HG02623 (cell line): Measurements from ENCODE around the gene RAG1.

Experiments used
- ATAC-seq: cut with Tn5 transposase; IDR thresholded peaks from one replicate; pipeline ENCODE4 v1.9.1; 2021; ENCODE audit warnings: moderate library complexity; ENCODE audit not compliant: unreplicated experiment

Gene RAG1

DNA sequence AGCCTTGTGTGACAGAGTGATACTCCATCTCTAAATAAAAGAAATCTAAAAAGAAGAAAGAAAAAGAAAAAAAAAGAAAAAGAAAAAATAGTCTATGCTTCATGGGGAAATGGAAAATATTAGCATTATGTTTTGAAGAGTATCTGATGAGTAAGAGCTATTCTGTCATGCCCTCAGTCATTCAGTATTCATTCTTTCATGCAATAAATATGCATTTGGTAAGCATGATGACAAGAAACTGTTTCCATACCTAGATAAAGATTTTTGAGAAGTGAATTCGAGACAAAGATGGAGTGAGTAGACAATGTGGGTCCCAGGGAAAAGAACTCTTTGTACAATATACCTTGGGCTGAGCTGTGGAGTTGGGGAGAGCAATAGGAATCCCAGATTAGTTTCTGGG is 20.3 kb downstream of the RAG1 start:
- no peak for ATAC-seq

DNA sequence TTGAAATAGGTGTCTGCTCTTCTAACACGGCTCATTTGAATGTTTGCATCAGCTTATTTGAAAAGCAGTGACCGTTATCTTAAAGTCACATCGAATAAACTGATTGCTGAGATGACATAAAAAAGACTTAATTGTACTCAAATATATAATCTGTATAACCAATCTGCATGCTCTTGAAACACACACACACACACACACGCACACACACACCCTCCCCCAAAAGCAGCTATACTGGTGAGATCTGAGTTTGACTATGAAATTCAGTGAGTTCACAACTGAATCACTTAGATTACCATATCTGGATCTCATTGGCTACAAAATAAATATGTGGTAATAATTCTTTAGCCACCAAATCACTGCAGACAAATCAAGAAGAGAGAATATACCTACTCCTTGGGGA is 22.7 kb downstream of the RAG1 start:
- no peak for ATAC-seq

DNA sequence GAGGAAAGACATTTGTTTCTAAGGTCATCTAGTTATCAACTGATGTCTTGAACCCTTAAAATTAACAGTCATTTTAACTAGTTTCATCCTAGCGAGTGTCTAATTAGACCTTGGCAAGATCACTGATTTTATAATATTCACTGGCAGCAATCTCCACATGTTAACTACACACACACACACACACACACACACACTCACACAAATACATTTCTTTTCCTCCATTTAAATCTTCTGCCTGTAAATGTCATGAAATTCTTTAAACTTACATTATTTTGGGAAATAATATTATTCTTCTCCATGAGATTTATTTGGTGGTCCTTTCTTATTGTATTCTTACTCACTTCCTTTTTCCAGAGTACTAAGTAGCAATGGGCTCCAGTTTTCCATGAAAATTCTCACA is 23.6 kb downstream of the RAG1 start:
- ATAC-seq, result no peak

DNA sequence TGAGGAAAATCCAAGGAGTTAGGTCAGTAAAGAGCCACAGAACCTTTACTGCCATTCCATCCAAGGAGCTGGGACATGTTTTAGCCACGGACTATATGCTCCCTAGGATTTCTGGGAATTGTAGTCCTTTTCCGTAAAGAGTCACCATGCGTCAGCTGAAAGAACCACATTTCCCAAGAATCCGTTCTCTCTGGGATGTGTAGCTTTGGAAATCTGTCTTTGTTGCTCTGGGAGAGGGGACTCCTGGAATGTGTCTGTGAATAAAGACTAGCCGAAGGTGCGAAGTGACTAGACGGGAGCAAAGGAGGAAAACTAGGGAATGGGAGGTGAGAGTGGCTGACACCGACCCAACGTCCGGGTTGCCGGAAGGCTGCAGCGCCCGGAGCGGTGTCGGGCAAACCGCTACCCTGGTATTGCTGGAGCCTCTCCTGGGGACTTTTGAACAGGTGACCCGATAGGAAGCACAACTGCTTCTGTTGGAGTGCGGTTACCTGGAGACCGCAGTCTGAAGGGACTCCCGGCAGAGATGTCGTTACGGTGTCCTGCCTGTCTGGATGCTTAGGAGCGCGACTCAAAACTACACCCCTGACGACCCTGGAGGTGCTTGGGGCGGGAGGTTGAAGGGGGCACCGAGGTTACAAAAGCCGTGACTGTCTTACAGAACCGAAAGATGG is 26.6 kb downstream of the RAG1 start, which contains the start of gene IFTAP:
IFTAP (plus strand) TSS at position 187 of the 674 bp plus-strand sequence. CDS start 15,602 bp downstream, outside the sequence.
- peak; percentile 86 for ATAC-seq

GRCh38 chr11:36596880-36597279 is 29.1 kb downstream of the RAG1 start:
- no peak for ATAC-seq

- ATAC-seq, result no peak
Observed at GRCh38 chr11:36598051-36598450, 30.2 kb downstream of the RAG1 start, which contains the start of gene RAG2. Gene RAG2 (minus strand): TSS chr11:36598236. CDS start chr11:36594168, 4,068 bp downstream.

DNA sequence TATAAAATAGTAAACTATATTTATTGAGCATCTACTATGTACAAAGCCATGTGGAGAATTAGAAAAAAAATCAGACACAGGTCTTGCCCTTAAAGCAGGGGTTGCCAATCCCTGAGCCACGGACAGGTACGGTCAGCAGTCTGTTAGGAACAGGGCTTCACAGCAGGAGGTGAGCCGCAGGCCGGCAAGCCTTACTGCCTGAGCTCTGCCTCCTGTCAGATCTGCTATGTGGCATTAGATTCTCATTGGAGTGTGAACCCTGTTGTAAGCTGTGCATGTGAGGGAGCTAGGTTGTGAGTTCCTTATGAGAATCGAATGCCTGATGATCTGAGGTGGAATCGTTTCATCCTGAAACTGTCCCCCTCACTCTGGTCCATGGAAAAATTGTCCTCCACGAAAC is 32.4 kb downstream of the RAG1 start:
- ATAC-seq, result no peak

GRCh38 chr11:36601155-36601554 is 33.3 kb downstream of the RAG1 start:
- no peak for ATAC-seq

DNA sequence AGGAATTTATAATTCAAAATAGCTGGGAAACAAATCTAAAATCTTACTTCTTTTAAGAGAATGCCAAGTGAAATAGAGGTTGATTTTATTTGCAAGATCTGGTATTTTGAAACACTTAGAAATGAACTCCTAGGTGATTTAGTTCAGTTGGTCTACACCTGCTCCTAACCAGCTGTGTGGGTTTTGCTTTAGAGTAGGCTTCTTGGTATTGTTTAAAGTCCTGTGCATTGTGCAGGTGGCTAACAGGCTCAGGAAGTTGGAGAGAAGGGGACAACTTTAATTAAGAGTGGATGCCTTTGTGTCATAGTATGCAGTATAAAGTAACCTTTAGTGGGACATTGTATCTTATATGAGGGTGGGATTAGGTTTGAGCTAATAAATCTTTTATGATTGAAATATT is 34.3 kb downstream of the RAG1 start:
- no peak for ATAC-seq

- no peak for ATAC-seq
Observed at GRCh38 chr11:36605221-36606216, 37.7 kb downstream of the RAG1 start.

GRCh38 chr11:36608491-36609199 is 40.8 kb downstream of the RAG1 start:
- no peak for ATAC-seq

DNA sequence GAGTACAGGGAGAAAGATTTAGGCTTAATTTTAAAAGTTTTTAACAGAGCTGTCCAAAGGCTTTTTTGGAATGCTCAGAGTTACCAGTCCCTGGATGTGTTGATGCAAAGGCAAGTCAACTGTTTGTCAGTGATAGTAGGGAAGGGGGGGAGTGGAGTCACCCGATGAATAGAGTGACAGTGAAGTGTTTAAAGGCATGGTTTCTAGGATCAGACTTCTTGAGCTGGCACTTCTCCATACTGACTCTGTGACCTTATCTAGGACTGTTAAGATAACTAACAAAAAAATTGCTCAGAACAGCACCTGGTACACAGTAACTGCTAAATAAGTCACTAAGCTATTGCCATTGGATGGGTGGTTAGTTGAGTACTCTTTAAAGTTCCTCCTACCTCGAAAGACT is 41.6 kb downstream of the RAG1 start:
- no peak for ATAC-seq

GRCh38 chr11:36615826-36616225 is 48.0 kb downstream of the RAG1 start:
- no peak for ATAC-seq

GRCh38 chr11:36617543-36618362 is 49.9 kb downstream of the RAG1 start:
- ATAC-seq, result no peak

GRCh38 chr11:36618363-36619047 is 50.7 kb downstream of the RAG1 start:
- no peak for ATAC-seq

DNA sequence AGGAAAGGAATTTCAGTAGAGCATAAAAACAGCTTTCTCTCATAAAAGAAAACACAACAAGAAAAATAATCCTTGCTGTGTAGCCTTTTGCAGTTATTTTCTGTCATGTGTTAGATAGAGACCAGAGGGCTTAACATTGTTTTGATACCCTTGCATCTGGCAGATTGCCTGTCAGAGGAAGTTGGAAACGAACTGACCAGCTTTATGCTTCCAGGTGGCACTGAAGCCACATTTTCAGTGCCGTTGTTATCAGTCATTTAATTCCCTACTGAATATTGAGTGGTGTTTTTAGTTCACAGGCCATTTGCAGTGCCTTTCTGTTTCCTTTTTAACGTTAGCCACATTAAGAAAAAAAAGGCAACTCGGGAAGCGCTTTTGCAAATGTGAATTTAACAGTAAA is 51.7 kb downstream of the RAG1 start:
- ATAC-seq, result no peak

GRCh38 chr11:36620246-36620645 is 52.4 kb downstream of the RAG1 start:
- ATAC-seq, result no peak

GRCh38 chr11:36622431-36623136 is 54.8 kb downstream of the RAG1 start:
- peak; percentile 51 for ATAC-seq

DNA sequence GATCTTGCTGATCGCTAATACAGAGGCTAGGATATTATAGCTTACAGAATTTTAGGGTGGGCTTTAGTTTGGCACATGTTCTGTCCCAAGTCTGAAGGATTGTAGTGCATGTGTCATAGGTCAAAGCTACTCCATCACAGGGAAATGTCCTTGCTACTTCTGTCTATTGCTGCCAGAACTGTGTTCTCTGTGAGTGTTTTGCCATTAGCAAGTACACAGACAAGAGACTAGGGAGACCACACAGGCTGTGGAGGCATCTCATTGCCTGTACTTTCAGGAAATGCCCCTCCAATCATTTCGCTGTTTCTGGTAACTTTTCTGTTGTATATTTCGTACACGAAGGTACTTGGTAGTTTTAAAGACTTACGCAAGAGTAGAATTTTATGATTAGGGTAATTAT is 55.7 kb downstream of the RAG1 start:
- no peak for ATAC-seq
